ENCODE results near the gene CFAP54.

CFAP54 gene

DNA sequence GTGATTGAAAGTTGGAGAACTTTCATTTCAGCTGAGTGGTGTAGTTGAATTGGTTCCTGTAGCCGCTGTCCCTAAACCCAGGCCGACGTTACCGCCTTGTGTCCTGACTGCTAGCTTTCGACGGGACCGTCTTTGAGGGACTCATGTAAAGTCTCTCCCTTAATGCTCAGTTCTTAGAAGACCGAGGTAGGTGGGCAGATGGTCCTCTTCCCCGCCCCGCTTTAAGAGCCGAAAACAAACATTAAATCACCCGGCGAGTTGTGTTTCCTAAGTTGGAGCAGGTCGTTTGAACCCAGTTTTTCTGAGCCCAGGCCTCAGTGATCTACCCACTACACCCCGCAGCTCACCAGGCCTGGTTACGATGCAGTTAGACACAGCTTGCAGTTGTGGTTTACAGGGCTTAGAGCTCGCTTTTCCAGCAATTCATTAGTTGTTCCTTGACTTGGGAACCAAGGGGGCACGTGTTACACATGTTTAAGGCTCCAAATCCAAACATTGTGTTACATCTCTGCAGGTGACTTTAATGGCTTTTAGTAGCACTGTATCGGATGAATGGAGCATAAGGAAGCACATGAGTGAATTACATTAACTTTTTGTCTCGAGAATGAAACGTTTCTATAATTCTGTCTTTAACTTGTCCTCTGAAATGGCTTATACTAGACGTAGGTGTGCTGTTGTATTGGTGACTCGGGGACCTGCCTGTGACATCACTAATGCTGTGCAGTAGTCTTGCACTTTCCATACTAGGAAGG is 418.5 kb downstream of the CFAP54 start:
- TF ChIP-seq TAF1 (IDR thresholded peaks at IDR 0.05; ENCODE audit: borderline replicate concordance, insufficient read depth, low read length) (no peak), SIN3A (IDR thresholded peaks at IDR 0.05; ENCODE audit: borderline replicate concordance, insufficient read depth, low read length) (no peak), POLR2AphosphoS5 (IDR thresholded peaks at IDR 0.05; ENCODE audit: low read depth, low read length) (no peak), FOXP2 (optimal IDR thresholded peaks at IDR 0.05; ENCODE audit: borderline replicate concordance, extremely low read depth, extremely low read length, insufficient read depth) (no peak)
- TF ChIP-seq, protein P1, sequence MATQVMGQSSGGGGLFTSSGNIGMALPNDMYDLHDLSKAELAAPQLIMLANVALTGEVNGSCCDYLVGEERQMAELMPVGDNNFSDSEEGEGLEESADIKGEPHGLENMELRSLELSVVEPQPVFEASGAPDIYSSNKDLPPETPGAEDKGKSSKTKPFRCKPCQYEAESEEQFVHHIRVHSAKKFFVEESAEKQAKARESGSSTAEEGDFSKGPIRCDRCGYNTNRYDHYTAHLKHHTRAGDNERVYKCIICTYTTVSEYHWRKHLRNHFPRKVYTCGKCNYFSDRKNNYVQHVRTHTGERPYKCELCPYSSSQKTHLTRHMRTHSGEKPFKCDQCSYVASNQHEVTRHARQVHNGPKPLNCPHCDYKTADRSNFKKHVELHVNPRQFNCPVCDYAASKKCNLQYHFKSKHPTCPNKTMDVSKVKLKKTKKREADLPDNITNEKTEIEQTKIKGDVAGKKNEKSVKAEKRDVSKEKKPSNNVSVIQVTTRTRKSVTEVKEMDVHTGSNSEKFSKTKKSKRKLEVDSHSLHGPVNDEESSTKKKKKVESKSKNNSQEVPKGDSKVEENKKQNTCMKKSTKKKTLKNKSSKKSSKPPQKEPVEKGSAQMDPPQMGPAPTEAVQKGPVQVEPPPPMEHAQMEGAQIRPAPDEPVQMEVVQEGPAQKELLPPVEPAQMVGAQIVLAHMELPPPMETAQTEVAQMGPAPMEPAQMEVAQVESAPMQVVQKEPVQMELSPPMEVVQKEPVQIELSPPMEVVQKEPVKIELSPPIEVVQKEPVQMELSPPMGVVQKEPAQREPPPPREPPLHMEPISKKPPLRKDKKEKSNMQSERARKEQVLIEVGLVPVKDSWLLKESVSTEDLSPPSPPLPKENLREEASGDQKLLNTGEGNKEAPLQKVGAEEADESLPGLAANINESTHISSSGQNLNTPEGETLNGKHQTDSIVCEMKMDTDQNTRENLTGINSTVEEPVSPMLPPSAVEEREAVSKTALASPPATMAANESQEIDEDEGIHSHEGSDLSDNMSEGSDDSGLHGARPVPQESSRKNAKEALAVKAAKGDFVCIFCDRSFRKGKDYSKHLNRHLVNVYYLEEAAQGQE (IDR thresholded peaks at IDR 0.05; ENCODE audit: insufficient read depth in 1 of 2, low read depth in 2 of 2, low read length in 2 of 2) = no peak

DNA sequence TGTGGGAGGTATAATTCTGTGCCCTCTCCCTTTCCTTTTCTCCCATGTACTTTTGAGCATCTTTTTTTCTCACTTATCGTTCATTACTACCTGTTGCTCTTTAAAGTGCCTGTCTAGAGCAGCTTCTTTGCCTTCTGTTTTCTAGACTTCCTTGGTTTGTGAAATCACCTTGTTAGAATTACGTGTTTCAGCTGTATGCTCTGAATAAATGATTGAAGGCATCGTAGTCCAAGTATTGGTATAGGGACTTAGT is 419.0 kb downstream of the CFAP54 start:
- TF ChIP-seq SIN3A (IDR thresholded peaks at IDR 0.05; ENCODE audit: borderline replicate concordance, insufficient read depth, low read length) = no peak
- TF ChIP-seq, protein P1 (IDR thresholded peaks at IDR 0.05; ENCODE audit: insufficient read depth in 1 of 2, low read depth in 2 of 2, low read length in 2 of 2) = no peak
- no peak for TF ChIP-seq TAF1 (IDR thresholded peaks at IDR 0.05; ENCODE audit: borderline replicate concordance, insufficient read depth, low read length)
- TF ChIP-seq FOXP2 (optimal IDR thresholded peaks at IDR 0.05; ENCODE audit: borderline replicate concordance, extremely low read depth, extremely low read length, insufficient read depth) = no peak
- no peak for TF ChIP-seq POLR2AphosphoS5 (IDR thresholded peaks at IDR 0.05; ENCODE audit: low read depth, low read length)

DNA sequence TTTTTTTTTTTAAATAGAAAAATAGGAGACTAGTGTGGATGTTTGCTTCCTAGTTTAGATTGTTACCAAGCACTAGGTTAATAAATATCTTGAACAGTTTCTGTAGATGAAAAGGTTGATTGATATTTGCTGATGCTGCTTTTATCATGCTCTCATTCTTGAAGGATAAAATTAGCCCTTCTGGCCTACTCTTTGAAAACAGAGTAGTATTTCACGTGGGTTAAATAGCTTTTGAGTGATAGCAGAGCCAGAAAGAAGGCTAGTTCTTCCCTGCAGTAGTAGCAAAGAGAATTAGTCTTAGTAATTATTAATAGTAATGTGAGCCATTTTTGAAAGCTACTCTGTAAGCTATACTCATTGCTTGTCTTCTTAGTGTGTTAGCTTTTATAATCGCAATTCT is 422.9 kb downstream of the CFAP54 start:
- TF ChIP-seq POLR2AphosphoS5 (IDR thresholded peaks at IDR 0.05; ENCODE audit: low read depth, low read length) (no peak), SIN3A (IDR thresholded peaks at IDR 0.05; ENCODE audit: borderline replicate concordance, insufficient read depth, low read length) (no peak), FOXP2 (optimal IDR thresholded peaks at IDR 0.05; ENCODE audit: borderline replicate concordance, extremely low read depth, extremely low read length, insufficient read depth) (no peak), TAF1 (IDR thresholded peaks at IDR 0.05; ENCODE audit: borderline replicate concordance, insufficient read depth, low read length) (no peak)
- TF ChIP-seq, protein P1 (IDR thresholded peaks at IDR 0.05; ENCODE audit: insufficient read depth in 1 of 2, low read depth in 2 of 2, low read length in 2 of 2) = no peak

DNA sequence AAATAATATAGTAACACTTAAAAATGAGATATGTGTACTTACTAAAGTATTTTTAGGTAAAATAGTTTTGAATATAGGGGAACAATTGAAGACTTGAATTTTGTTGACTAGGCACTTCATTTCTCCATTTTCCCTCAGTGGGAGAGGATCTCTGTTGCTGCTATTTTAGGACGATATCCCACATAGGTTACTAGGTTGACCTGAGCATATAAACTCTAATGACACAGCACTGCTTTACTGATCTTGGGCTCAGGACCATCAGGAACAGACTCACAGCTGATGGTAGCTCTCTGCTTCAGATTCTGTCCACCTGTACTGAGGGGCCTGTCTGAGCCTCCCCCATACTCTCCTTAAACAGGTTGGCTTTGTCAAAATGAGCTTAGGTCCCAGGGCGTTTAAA is 423.6 kb downstream of the CFAP54 start:
- TF ChIP-seq FOXP2 (optimal IDR thresholded peaks at IDR 0.05; ENCODE audit: borderline replicate concordance, extremely low read depth, extremely low read length, insufficient read depth) (no peak), TAF1 (IDR thresholded peaks at IDR 0.05; ENCODE audit: borderline replicate concordance, insufficient read depth, low read length) (no peak), POLR2AphosphoS5 (IDR thresholded peaks at IDR 0.05; ENCODE audit: low read depth, low read length) (no peak), SIN3A (IDR thresholded peaks at IDR 0.05; ENCODE audit: borderline replicate concordance, insufficient read depth, low read length) (no peak)
- TF ChIP-seq, protein P1 (IDR thresholded peaks at IDR 0.05; ENCODE audit: insufficient read depth in 1 of 2, low read depth in 2 of 2, low read length in 2 of 2) = no peak
